ENCODE results near the gene KIF16B. TPM values are rescaled to one million over a fixed set of nuclear protein-coding genes. Genes with fewer than 3 reads are reported as not detected.

KIF16B gene
- total and polyA plus RNA-seq, 10 of the 15 experiments (the other 5 are each of a cell fraction or from before 2014, with no cell fraction given), result 0.21 to 5.2 (median 3.0) TPM

DNA sequence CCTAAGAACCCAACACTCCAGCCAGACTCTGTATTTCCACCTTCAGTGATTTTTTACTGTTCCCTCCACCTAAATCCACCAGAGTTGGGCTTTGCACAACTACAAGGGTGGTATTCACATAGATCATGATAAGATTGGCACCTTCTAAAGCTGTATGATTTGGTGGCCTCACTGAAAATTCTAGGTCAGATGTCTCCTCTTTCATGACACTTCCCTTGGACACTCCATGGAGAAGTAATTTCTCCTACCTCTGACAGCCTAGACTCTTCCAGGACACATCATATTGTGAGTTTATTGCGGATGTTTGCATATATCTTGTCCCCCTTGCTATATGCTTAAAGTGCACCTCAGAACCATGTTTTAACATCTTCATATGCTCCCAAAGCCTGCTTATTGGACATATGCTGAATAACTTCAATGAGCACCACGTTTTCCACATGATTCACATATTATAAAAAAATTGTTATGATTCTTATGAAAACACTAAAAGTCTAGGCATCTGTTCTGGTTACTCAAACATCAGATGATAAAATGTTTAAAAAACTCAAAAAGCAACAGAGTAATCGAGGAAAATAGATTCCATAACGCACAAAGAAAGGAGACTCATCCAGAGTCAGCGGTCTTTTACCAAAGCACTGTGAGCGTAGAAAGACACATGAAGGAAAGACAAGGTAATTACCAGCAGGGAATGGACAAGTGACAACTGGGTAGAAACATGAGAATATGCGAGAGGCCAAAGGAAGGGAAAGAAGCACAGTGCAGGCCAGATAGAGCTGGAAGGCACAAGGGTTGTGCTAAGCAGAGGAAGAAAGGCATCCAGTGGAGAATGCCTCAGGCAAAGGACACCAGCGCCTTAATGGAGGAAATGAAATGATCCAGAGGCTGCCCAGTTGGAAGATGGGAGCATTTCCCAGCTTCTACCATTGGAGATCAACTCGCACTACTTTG, 46.5 kb downstream of the KIF16B start:
- ChIA-PET POLR2A (no interaction called here), CTCF (no interaction called here), SMC1A (ENCODE audit: uncharacterized antibody, unreplicated experiment) (no interaction called here), RAD21 (ENCODE audit: unreplicated experiment) (no interaction called here)
- Histone ChIP-seq H3K36me3 (ENCODE audit: control insufficient read depth in 2 of 2, insufficient read depth in 2 of 2, low read length in 1 of 2) (no peaks in the 10 kb centered on the region; a peak in 1 of 4 replicates), H3K79me2 (ENCODE audit: control insufficient read depth, insufficient read depth, low read length) (no peaks in the 10 kb centered on the region), H2AFZ (ENCODE audit: control insufficient read depth, low read depth, low read length) (no peak overlapping the region), H3K9ac (ENCODE audit: control insufficient read depth, insufficient read depth, low read length) (no peak overlapping the region), H3K4me3 (no peak overlapping the region), H3K4me1 (ENCODE audit: control insufficient read depth, insufficient read depth, low read length) (no peaks in the 10 kb centered on the region), H3K27ac (ENCODE audit: control insufficient read depth, insufficient read depth) (no peak overlapping the region), H3K9me3 (replicated peaks; ENCODE audit: control insufficient read depth, insufficient read depth, low read length) (no peaks in the 10 kb centered on the region), H3K27me3 (replicated peaks in 1 of 2; ENCODE audit: control insufficient read depth in 2 of 2, insufficient read depth in 2 of 2, low read length in 1 of 2) (no peaks in the 10 kb centered on the region), H3K4me2 (ENCODE audit: control insufficient read depth, insufficient read depth) (no peak overlapping the region), H4K20me1 (ENCODE audit: control insufficient read depth, insufficient read depth) (no peaks in the 10 kb centered on the region)
- FAIRE-seq, result no peak
- DNase-seq (ENCODE audit: low read depth, low spot score), result no peak
- in situ Hi-C loops (cut with MboI) (no loop called here), intact Hi-C loops (cut with micrococcal nuclease; ENCODE audit: unreplicated experiment) (no loop called here)
- WGBS (ENCODE audit: insufficient coverage, insufficient replicate concordance, low lambda C conversion rate, missing lambda C conversion rate), result 68% methylated on average over 9 of the region's 9 CpGs
- no peak for ATAC-seq
- no TSS peak for BruUV-seq (replicated peaks)
- TF ChIP-seq ATF3 (IDR thresholded peaks at IDR 0.05; ENCODE audit: borderline replicate concordance, extremely low read depth, low read depth, low read length) (no peak), CBX3 (IDR thresholded peaks at IDR 0.05; ENCODE audit: borderline replicate concordance, low read depth) (no peak), SRF (IDR thresholded peaks at IDR 0.05; ENCODE audit: low read depth in 2 of 2, low read length in 2 of 2) (no peak), YBX1 (IDR thresholded peaks at IDR 0.05) (no peak), LARP7 (IDR thresholded peaks at IDR 0.05) (no peak), MLLT1 (IDR thresholded peaks at IDR 0.05) (no peak), NR2C1 (IDR thresholded peaks at IDR 0.05) (no peak), RB1 (IDR thresholded peaks at IDR 0.05; ENCODE audit: borderline replicate concordance) (no peak), SUPT20H (IDR thresholded peaks at IDR 0.05; ENCODE audit: borderline replicate concordance, control insufficient read depth, low read depth, low read length) (no peak), SMAD1 (IDR thresholded peaks at IDR 0.05; ENCODE audit: low read depth, partially characterized antibody) (no peak), DPF2 (IDR thresholded peaks at IDR 0.05) (no peak), ZBTB33 (IDR thresholded peaks at IDR 0.05) (no peak), STAT3 (IDR thresholded peaks at IDR 0.05; ENCODE audit: low read depth, low read length) (no peak), RAD21 (IDR thresholded peaks at IDR 0.05; ENCODE audit: insufficient read depth, low read depth, low read length) (no peak), MTA3 (IDR thresholded peaks at IDR 0.05; ENCODE audit: borderline replicate concordance, low read length) (no peak), MXI1 (IDR thresholded peaks at IDR 0.05; ENCODE audit: low read depth, low read length) (no peak), NR2C2 (IDR thresholded peaks at IDR 0.05; ENCODE audit: borderline replicate concordance, control insufficient read depth, insufficient read length, low read depth) (no peak)

All from GM12878 (cell line).